Kidney epithelial cell (primary cell): ENCODE measurements around the gene SEC14L3. TPM values are rescaled to one million over a fixed set of nuclear protein-coding genes. Genes with fewer than 3 reads are reported as not detected.

ENCODE experiments used
- DNase-seq: peaks from one replicate; pipeline ENCODE4 v3.0.0-alpha.2; 2010; ENCODE audit warnings: low read depth
- H3K27me3 ChIP-seq: 2 replicates; pipeline ENCODE4 v1.6.0; 2011; ENCODE audit warnings: low read length; ENCODE audit not compliant: control insufficient read depth, insufficient read depth
- H3K36me3 ChIP-seq: 2 replicates; pipeline ENCODE4 v1.5.1; 2011; ENCODE audit warnings: low read length; ENCODE audit not compliant: control insufficient read depth, insufficient read depth
- H3K4me3 ChIP-seq: 2 replicates; pipeline ENCODE4 v1.5.1; 2011; ENCODE audit warnings: low read depth, mild to moderate bottlenecking, control low read depth, low read length
- CTCF ChIP-seq: IDR thresholded peaks from 2 replicates; pipeline ENCODE4 v1.5.1; 2011; ENCODE audit warnings: mild to moderate bottlenecking, moderate library complexity, low read length, control low read depth, inconsistent platforms; ENCODE audit not compliant: insufficient read depth, poor library complexity, severe bottlenecking
- total RNA-seq: library from RNA; depleted of rRNA; stranded (reverse); fragments of >200 nt; gene quantifications from 2 replicates; pipeline ENCODE4 v1.2.3, GENCODE V29; 2015

SEC14L3 gene
- total RNA-seq, 1 donor from 2014 or later: not detected

- Histone ChIP-seq H3K27me3 (no peaks in the 10 kb centered on the region), H3K36me3 (no peaks in the 10 kb centered on the region), H3K4me3 (no peak overlapping the region)
- no peak for TF ChIP-seq CTCF
- no peak for DNase-seq
Observed at GRCh38 chr22:30433227-30433626, 38.6 kb downstream of the SEC14L3 start.

GRCh38 chr22:30432520-30432919 is 39.3 kb downstream of the SEC14L3 start:
- H3K36me3 ChIP-seq: no peaks in the 10 kb centered on the region
- no peak overlapping the region for H3K4me3 ChIP-seq
- no peaks in the 10 kb centered on the region for H3K27me3 ChIP-seq
- no peak for DNase-seq
- no peak for TF ChIP-seq CTCF

DNA sequence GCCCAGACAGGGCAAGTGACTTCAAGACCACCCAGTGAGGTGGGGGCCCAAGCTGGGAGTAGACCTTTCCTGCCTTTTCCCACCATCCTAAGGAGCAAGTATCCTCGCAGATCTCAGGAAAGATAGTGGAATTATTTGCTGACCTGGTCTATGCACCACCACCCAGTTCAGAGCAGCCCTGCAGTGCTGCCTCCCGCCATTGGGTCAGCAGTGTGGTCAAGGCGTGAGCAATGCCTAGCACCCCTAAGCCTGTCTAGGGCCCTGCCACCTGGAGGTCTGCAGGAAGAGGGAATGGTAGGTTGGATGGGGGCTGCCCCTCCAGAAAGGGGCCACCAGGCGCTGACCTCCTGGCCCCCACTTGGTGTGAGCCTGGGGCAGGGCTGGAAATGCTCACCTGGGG is 39.7 kb downstream of the SEC14L3 start:
- Histone ChIP-seq H3K4me3 (no peak overlapping the region), H3K27me3 (no peaks in the 10 kb centered on the region), H3K36me3 (no peaks in the 10 kb centered on the region)
- TF ChIP-seq CTCF: no peak
- no peak for DNase-seq

DNA sequence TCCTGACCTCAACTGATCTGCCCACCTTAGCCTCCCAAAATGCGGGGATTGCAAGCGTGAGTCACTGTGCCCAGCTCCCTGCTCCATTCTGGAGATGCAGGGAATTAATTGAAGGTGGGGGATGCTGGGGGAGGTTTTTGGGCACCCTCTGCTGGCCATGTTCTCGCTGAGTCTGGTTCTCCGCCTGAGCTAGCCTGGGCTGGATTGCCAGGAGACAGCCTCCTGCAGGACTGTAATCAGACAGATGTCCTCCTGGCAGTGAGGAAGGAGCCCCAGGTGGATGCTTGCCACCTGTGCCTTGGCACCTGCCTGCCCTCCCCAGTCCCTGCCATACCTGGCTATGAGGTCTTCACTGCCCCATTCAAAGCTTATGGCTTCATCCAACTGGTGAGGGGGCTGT is 40.9 kb downstream of the SEC14L3 start:
- Histone ChIP-seq H3K4me3 (no peak overlapping the region), H3K36me3 (no peaks in the 10 kb centered on the region), H3K27me3 (no peaks in the 10 kb centered on the region)
- TF ChIP-seq CTCF: no peak
- no peak for DNase-seq

GRCh38 chr22:30429887-30430286 is 41.9 kb downstream of the SEC14L3 start:
- DNase-seq: no peak
- Histone ChIP-seq H3K27me3 (no peaks in the 10 kb centered on the region), H3K36me3 (no peaks in the 10 kb centered on the region), H3K4me3 (no peak overlapping the region)
- TF ChIP-seq CTCF: no peak

GRCh38 chr22:30427871-30428270 is 43.9 kb downstream of the SEC14L3 start:
- Histone ChIP-seq H3K36me3 (no peaks in the 10 kb centered on the region), H3K27me3 (no peaks in the 10 kb centered on the region), H3K4me3 (no peak overlapping the region)
- TF ChIP-seq CTCF: no peak
- no peak for DNase-seq
